GM18868 (cell line): ENCODE data around the gene CCDC197.

Experiments used
- ATAC-seq: cut with Tn5 transposase; IDR thresholded peaks from one replicate; pipeline ENCODE4 v1.9.1; 2021; ENCODE audit warnings: mild to moderate bottlenecking, moderate library complexity; ENCODE audit not compliant: unreplicated experiment

Gene CCDC197

GRCh38 chr14:94040247-94040646, 43.1 kb downstream of the CCDC197 start:
- ATAC-seq, result no peak

- ATAC-seq, result no peak
Measured at GRCh38 chr14:94040796-94041195, 43.7 kb downstream of the CCDC197 start.

- ATAC-seq, result no peak
Measured at GRCh38 chr14:94041551-94042346, 44.6 kb downstream of the CCDC197 start.

- no peak for ATAC-seq
Measured at GRCh38 chr14:94042433-94043091, 45.5 kb downstream of the CCDC197 start.

- no peak for ATAC-seq
Measured at GRCh38 chr14:94043111-94043755, 46.1 kb downstream of the CCDC197 start.

GRCh38 chr14:94043756-94044475, 46.8 kb downstream of the CCDC197 start:
- no peak for ATAC-seq

- ATAC-seq, result no peak
Measured at GRCh38 chr14:94044476-94045091, 47.5 kb downstream of the CCDC197 start.

GRCh38 chr14:94045101-94045500, 48.0 kb downstream of the CCDC197 start:
- no peak for ATAC-seq

GRCh38 chr14:94045563-94046345, 48.7 kb downstream of the CCDC197 start:
- no peak for ATAC-seq

- ATAC-seq, result no peak
Measured at GRCh38 chr14:94046696-94047250, 49.7 kb downstream of the CCDC197 start.

GRCh38 chr14:94047581-94047980, 50.5 kb downstream of the CCDC197 start:
- no peak for ATAC-seq

GRCh38 chr14:94048691-94049624, 51.9 kb downstream of the CCDC197 start:
- no peak for ATAC-seq

GRCh38 chr14:94049625-94050023, 52.5 kb downstream of the CCDC197 start:
- ATAC-seq, result no peak

GRCh38 chr14:94050231-94050880, 53.3 kb downstream of the CCDC197 start:
- no peak for ATAC-seq

- ATAC-seq, result no peak
Measured at GRCh38 chr14:94051115-94051514, 54.0 kb downstream of the CCDC197 start.

GRCh38 chr14:94051779-94052178, 54.7 kb downstream of the CCDC197 start:
- no peak for ATAC-seq

GRCh38 chr14:94052199-94052598, 55.1 kb downstream of the CCDC197 start:
- no peak for ATAC-seq

- no peak for ATAC-seq
Measured at GRCh38 chr14:94052662-94053061, 55.6 kb downstream of the CCDC197 start.
